Ishikawa (cell line): ENCODE measurements around the gene TADA2B.

Experiments used
- CEBPB ChIP-seq: IDR thresholded peaks from 2 replicates; pipeline ENCODE4 v1.6.1; 2012
- CREB1 ChIP-seq: IDR thresholded peaks from 2 replicates; pipeline ENCODE4 v1.6.1; 2012; ENCODE audit warnings: low read depth
- EGR1 ChIP-seq: IDR thresholded peaks from 2 replicates; pipeline ENCODE4 v1.6.1; 2012
- EP300 ChIP-seq: IDR thresholded peaks from 2 replicates; pipeline ENCODE4 v1.6.1; 2012; ENCODE audit warnings: borderline replicate concordance
- FOXM1 ChIP-seq: IDR thresholded peaks from 2 replicates; pipeline ENCODE4 v1.6.1; 2012; ENCODE audit warnings: low read depth, borderline replicate concordance
- MAX ChIP-seq: IDR thresholded peaks from 2 replicates; pipeline ENCODE4 v1.6.1; 2012
- NFIC ChIP-seq: IDR thresholded peaks from 2 replicates; pipeline ENCODE4 v1.6.1; 2012
- RAD21 ChIP-seq: IDR thresholded peaks from 2 replicates; pipeline ENCODE4 v1.6.1; 2012; ENCODE audit warnings: low read depth
- REST ChIP-seq: IDR thresholded peaks from 2 replicates; pipeline ENCODE4 v1.6.1; 2012; ENCODE audit warnings: low read depth, mild to moderate bottlenecking
- TAF1 ChIP-seq: IDR thresholded peaks from 2 replicates; pipeline ENCODE4 v1.6.1; 2012; ENCODE audit warnings: low read depth, mild to moderate bottlenecking
- TCF12 ChIP-seq: IDR thresholded peaks from 2 replicates; pipeline ENCODE4 v1.6.1; 2012; ENCODE audit warnings: low read depth
- TEAD4 ChIP-seq: IDR thresholded peaks from 2 replicates; pipeline ENCODE4 v1.6.1; 2012
- USF1 ChIP-seq: IDR thresholded peaks from 2 replicates; pipeline ENCODE4 v1.6.1; 2012
- YY1 ChIP-seq: IDR thresholded peaks from 2 replicates; pipeline ENCODE4 v1.6.1; 2012; ENCODE audit warnings: low read depth
- ZBTB7A ChIP-seq: IDR thresholded peaks from 2 replicates; pipeline ENCODE4 v1.6.1; 2012; ENCODE audit warnings: low read depth

TADA2B gene

DNA sequence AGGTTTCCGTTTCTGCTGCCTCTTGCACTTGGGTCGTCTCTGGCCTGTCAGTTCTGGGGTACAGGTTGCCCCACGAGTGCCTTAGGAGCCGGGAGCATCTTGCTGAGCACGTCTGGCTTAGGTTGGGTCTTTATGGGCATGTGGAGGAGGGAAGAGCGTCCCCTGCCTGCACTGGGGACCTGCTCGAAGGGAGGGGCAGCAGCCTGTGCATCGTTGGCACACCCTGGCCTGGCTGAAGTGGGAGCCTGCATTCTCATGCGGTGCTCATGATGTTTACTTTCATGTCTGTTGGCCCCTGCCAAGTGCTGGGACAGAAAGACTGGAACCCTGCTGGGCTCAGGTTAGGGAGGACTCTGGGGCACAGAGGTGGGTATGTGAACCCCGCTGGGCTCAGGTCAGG is 23.8 kb upstream of the TADA2B start:
- TF ChIP-seq YY1 (no peak), TAF1 (no peak), NFIC (no peak), EGR1 (no peak), CEBPB (no peak), EP300 (no peak), TEAD4 (no peak), ZBTB7A (no peak), TCF12 (no peak), MAX (no peak), CREB1 (no peak), USF1 (no peak), RAD21 (no peak), FOXM1 (no peak), REST (no peak)

GRCh38 chr4:7020290-7020689 is 22.9 kb upstream of the TADA2B start:
- TF ChIP-seq CREB1 (no peak), EP300 (no peak), FOXM1 (no peak), MAX (no peak), CEBPB (no peak), USF1 (no peak), EGR1 (no peak), TCF12 (no peak), ZBTB7A (no peak), TEAD4 (no peak), REST (no peak), RAD21 (no peak), NFIC (no peak)

GRCh38 chr4:7020856-7021255 is 22.3 kb upstream of the TADA2B start:
- no peak for TF ChIP-seq REST
- TF ChIP-seq FOXM1: no peak
- TF ChIP-seq EP300: no peak
- no peak for TF ChIP-seq USF1
- no peak for TF ChIP-seq MAX
- TF ChIP-seq TEAD4: no peak
- TF ChIP-seq TCF12: no peak
- no peak for TF ChIP-seq NFIC
- TF ChIP-seq RAD21: no peak
- TF ChIP-seq CEBPB: no peak
- TF ChIP-seq CREB1: no peak
- TF ChIP-seq EGR1: no peak
- no peak for TF ChIP-seq TAF1
- TF ChIP-seq ZBTB7A: no peak
- no peak for TF ChIP-seq YY1

GRCh38 chr4:7021355-7021754 is 21.8 kb upstream of the TADA2B start:
- TF ChIP-seq RAD21: no peak
- no peak for TF ChIP-seq YY1
- no peak for TF ChIP-seq EGR1
- TF ChIP-seq EP300: no peak
- no peak for TF ChIP-seq REST
- no peak for TF ChIP-seq USF1
- TF ChIP-seq TCF12: no peak
